GM13976 (cell line): ENCODE results near the gene RFWD3.
"Not testable (repeated sequence)": the region's sequence is repeated elsewhere in the genome, so short reads cannot be mapped to it uniquely, and the experiment has no call there.

ENCODE experiments used
- DNase-seq: peaks from one replicate; pipeline ENCODE4 v3.0.0; 2012; ENCODE audit warnings: low spot score
- CTCF ChIP-seq: IDR thresholded peaks from 2 replicates; pipeline ENCODE4 v1.5.1; 2012; ENCODE audit warnings: borderline replicate concordance, mild to moderate bottlenecking; ENCODE audit not compliant: insufficient read depth; ENCODE audit errors: extremely low read depth, missing control alignments, control extremely low read depth
- in situ Hi-C: fragments of 300-500 bp; cut with MboI; formaldehyde crosslinking; loops from one replicate; pipeline ENCODE4 v1.12.0; 2022; ENCODE audit warnings: low sequenced_read_pairs, mixed read lengths, inconsistent platforms; ENCODE audit not compliant: unreplicated experiment

The RFWD3 gene

GRCh38 chr16:74654536-74655050, 12.1 kb downstream of the RFWD3 start:
- in situ Hi-C loops = no loop called here

DNA sequence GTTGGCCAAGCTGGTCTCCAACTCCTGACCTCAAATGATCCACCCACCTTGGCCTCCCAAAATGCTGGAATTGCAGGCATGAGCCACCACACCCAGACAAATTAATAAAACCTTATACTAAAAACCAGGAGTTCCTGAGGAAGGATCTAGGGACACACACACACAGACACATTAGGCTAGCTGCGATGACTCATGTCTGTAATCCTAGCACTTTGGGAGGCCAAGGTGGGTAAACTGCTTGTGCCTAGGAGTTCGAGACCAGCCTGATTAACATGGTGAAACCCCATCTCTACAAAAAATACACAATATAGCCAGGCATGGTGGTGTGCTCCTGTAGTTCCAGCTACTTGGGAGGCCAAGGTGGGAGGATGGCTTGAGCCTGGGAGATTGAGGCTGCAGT, 13.8 kb downstream of the RFWD3 start:
- DNase-seq, in situ Hi-C loops: not testable (repeated sequence)

More at GRCh38 chr16:74654536-74655050, 12.1 kb downstream of the RFWD3 start:
- no peak for DNase-seq
- no peak for TF ChIP-seq CTCF

DNA sequence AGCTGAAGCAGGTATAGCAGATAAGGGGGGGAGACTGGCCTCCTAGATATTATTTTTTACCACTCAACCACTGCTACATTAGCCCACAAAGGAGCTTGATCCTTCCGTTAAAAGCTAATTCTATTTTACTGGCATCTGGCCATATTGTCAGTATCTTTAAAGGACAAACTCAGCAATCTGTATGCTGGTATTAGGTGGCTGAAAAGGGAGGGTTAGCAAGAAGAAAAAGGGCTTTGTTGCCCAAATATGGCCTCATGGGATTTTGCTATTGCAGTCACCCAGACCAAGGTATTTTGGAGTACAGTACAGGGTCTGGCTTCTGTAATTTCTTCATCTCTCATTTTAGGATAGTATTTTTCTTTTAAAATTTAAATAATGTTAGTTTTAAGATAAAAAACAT, 14.4 kb downstream of the RFWD3 start:
- in situ Hi-C loops = no loop called here
- DNase-seq = no peak
- no peak for TF ChIP-seq CTCF

- in situ Hi-C loops = no loop called here
- no peak for TF ChIP-seq CTCF
- no peak for DNase-seq
These were observed 14.8 kb downstream of the RFWD3 start for GRCh38 chr16:74651841-74652240.

- TF ChIP-seq CTCF = no peak
- no peak for DNase-seq
- in situ Hi-C loops = no loop called here
These were observed 15.6 kb downstream of the RFWD3 start for GRCh38 chr16:74650966-74651567.

- in situ Hi-C loops = no loop called here
- no peak for TF ChIP-seq CTCF
- DNase-seq = no peak
These were observed 16.7 kb downstream of the RFWD3 start for GRCh38 chr16:74649839-74650504.

- TF ChIP-seq CTCF = no peak
- in situ Hi-C loops = no loop called here
- no peak for DNase-seq
These were observed 24.7 kb downstream of the RFWD3 start for GRCh38 chr16:74641969-74642368.
